Activated CD8-positive, alpha-beta T cell treated with anti-CD3 and anti-CD28 coated beads, Interleukin-2, amount 10 ng/mL, durations not matched to agents 7 days and 5 days (primary cell): ENCODE measurements around the gene KITLG. TPM values are rescaled to one million over a fixed set of nuclear protein-coding genes. Genes with fewer than 3 reads are reported as not detected.
"Not testable (repeated sequence)": the region's sequence is repeated elsewhere in the genome, so short reads cannot be mapped to it uniquely, and the experiment has no call there.

Source experiments
- ATAC-seq: fragments of 150-1000 bp; cut with Tn5 transposase; one replicate; pipeline ENCODE4 v1.10.0; 2021; ENCODE audit warnings: moderate library complexity
- CTCF ChIA-PET: fragments of 350-600 bp; sonication (Branson Sonifier 250); formaldehyde crosslinking; loops from one replicate; lab custom pipeline; 2021; ENCODE audit warnings: antibody characterized with exemption; lab: Charles Lee
- POLR2A ChIA-PET: fragments of 350-600 bp; sonication (Branson Sonifier 250); formaldehyde crosslinking; loops from one replicate; lab custom pipeline; 2021; ENCODE audit warnings: antibody characterized with exemption; lab: Charles Lee
- DNase-seq: peaks from one replicate; pipeline ENCODE4 v3.0.0-alpha.2; 2020
- H3K27ac Mint-ChIP-seq: one replicate; pipeline ENCODE4 v1.8.0; 2021; ENCODE audit warnings: mild to moderate bottlenecking, mixed read lengths
- H3K27me3 Mint-ChIP-seq: one replicate; pipeline ENCODE4 v1.8.0; 2021; ENCODE audit warnings: low read depth, mixed read lengths
- H3K36me3 Mint-ChIP-seq: one replicate; pipeline ENCODE4 v1.8.0; 2021; ENCODE audit warnings: low read depth, mixed read lengths
- H3K4me1 Mint-ChIP-seq: one replicate; pipeline ENCODE4 v1.8.0; 2021; ENCODE audit warnings: low read depth, mixed read lengths
- H3K4me3 Mint-ChIP-seq: one replicate; pipeline ENCODE4 v1.8.0; 2021; ENCODE audit warnings: mild to moderate bottlenecking, mixed read lengths
- H3K9me3 Mint-ChIP-seq: one replicate; pipeline ENCODE4 v1.8.0; 2022; ENCODE audit warnings: mixed read lengths; ENCODE audit not compliant: insufficient read depth
- total RNA-seq, 2 experiments: library from RNA; stranded (reverse); gene quantifications; one replicate each; pipeline ENCODE4 v1.2.3, GENCODE V29; 2021

KITLG gene, protein sequence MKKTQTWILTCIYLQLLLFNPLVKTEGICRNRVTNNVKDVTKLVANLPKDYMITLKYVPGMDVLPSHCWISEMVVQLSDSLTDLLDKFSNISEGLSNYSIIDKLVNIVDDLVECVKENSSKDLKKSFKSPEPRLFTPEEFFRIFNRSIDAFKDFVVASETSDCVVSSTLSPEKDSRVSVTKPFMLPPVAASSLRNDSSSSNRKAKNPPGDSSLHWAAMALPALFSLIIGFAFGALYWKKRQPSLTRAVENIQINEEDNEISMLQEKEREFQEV
- total RNA-seq = not detected

DNA sequence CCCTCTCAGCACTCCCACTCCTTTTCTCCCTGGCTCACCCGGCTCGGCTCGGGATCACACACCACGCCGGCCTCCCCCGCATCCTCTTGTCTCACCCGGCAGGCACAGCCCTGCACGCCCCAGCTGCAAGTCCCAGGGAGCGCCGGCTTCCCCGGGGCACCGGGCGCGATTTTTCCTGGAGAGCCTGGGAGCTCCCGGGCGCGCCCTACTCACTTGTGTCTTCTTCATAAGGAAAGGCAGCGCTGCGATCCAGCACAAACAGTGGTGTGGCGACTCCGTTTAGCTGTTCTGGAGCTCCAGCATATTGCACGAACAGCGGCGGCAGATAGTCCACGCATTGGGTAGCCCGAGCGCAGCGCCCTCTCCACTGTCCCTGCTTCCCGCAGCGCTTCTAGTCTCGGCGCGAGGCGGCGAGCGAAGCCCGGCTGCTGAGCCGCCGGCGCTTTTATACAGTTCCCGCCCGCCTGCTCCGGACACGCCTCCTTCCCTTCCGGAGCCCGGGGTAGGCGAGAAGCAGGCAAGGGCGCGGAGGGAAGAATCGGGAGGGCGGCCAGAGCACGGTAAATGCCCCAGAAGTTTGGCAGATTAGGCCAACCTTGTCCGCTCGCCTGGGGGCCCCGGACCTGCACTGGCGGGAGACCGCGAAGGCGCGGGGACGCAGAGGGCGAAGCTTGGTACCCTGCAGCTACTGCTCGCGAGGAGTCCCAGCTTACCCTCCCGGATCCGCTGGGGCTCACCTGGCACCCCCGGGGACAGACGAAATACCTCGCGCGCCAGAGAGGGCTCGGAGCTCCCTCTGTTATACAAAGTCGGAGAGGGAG is at the start of gene KITLG:
KITLG (minus strand) TSS at position 421 of the 821 bp plus-strand sequence; CDS start at position 228, 193 bp downstream.
- H3K9me3 Mint-ChIP-seq = no peaks in the 10 kb centered on the region
- H3K36me3 Mint-ChIP-seq = no peaks in the 10 kb centered on the region
- H3K27ac Mint-ChIP-seq = no peak within 1 kb of the TSS
- H3K27me3 Mint-ChIP-seq = peaks cover 42% of the 10 kb centered on the region
- peak; percentile 88 for ATAC-seq
- ChIA-PET CTCF (no interaction called here), POLR2A (no interaction called here)
- H3K4me1 Mint-ChIP-seq = peaks cover 8% of the 10 kb centered on the region
- H3K4me3 Mint-ChIP-seq = peak within 1 kb of the TSS; percentile 61
- DNase-seq = peak; percentile 31

DNA sequence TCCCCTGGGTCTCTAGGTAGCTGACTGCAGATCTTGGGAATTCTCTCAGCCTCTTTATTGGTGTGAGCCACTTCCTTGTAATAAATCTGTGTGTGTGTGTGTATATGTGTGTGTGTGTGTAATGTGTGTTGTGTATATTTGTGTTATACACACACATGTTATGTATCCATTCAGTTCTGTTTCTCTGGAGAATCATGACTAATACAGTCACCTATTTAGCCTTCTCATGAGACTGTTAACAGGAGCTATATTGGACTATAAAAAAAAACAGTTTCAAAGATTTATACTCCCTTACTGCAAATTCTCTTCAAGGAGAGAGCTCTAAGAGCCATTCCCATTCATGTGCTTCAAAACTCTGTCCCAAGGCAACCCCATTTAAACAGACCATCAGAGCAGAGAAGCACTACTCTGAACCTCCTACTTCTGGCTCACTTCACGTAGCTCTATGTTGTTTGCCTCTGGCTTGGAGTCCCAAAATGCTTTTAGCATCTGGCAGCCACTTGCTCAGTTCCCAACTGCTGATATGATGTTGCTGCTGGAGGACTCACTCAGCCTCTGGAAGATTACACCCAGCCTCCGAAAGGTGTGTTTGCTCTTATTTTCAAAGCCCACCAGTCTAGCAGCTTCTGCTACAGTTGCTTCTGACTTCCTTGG is 48.7 kb upstream of the KITLG start:
- ATAC-seq = no peak
- no peaks in the 10 kb centered on the region for H3K36me3 Mint-ChIP-seq
- H3K4me1 Mint-ChIP-seq = no peaks in the 10 kb centered on the region
- no peaks in the 10 kb centered on the region for H3K9me3 Mint-ChIP-seq
- POLR2A ChIA-PET = no interaction called here
- DNase-seq = no peak
- no peak overlapping the region for H3K27ac Mint-ChIP-seq
- no peak overlapping the region for H3K4me3 Mint-ChIP-seq
- CTCF ChIA-PET = no interaction called here
- no peaks in the 10 kb centered on the region for H3K27me3 Mint-ChIP-seq

DNA sequence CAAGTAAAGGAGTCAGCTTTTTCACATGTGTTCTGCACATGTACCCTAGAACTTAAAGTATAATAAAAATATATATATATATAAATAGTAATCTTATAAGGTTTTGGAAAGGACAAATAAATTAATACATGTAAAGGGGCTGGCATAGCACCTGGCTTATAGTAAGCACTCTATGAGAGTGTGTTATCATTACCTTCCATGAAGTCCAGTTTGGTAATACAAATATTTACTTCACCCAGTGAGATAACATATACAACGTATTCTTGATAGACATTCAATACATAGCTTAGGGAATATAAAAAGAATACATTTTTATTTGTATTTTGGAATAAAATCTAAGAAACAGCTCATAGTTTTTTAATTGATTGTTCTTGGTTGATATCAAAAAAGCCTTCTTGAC is 47.8 kb upstream of the KITLG start:
- H3K27ac Mint-ChIP-seq, H3K27me3 Mint-ChIP-seq, H3K4me3 Mint-ChIP-seq, CTCF ChIA-PET, H3K4me1 Mint-ChIP-seq, ATAC-seq, H3K36me3 Mint-ChIP-seq, H3K9me3 Mint-ChIP-seq, POLR2A ChIA-PET, DNase-seq: not testable (repeated sequence)

GRCh38 chr12:88627501-88627900 is 47.2 kb upstream of the KITLG start:
- H3K4me3 Mint-ChIP-seq = no peak overlapping the region
- no peaks in the 10 kb centered on the region for H3K36me3 Mint-ChIP-seq
- no peaks in the 10 kb centered on the region for H3K27me3 Mint-ChIP-seq
- ATAC-seq (no peak), DNase-seq (no peak)
- POLR2A ChIA-PET = no interaction called here
- CTCF ChIA-PET = no interaction called here
- H3K9me3 Mint-ChIP-seq = no peaks in the 10 kb centered on the region
- no peak overlapping the region for H3K27ac Mint-ChIP-seq
- H3K4me1 Mint-ChIP-seq = no peaks in the 10 kb centered on the region

- Mint-ChIP-seq H3K27ac (no peak overlapping the region), H3K9me3 (no peaks in the 10 kb centered on the region), H3K27me3 (no peaks in the 10 kb centered on the region), H3K4me3 (no peak overlapping the region), H3K4me1 (no peaks in the 10 kb centered on the region), H3K36me3 (no peaks in the 10 kb centered on the region)
- CTCF ChIA-PET = no interaction called here
- DNase-seq = no peak
- no peak for ATAC-seq
- POLR2A ChIA-PET = no interaction called here
Measured at GRCh38 chr12:88625356-88625755, 45.1 kb upstream of the KITLG start.

DNA sequence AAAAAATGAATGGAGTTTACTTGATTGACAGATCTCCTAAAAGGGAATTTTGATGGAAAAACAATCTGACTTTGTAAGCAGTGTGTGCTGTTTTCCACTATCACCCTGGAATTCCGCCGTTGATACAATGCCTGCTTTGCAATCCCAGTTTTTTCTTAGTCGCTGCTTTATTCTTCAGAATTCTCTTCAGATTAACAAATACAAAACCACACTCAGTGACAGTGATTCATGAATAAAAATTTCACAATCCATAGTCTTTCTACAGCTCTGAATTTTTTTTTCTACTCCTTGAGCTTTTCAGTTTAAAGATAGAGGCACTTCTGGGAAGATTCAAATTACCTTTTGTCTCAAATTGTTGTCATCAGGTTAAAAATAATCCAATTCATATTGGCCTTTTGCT is 44.6 kb upstream of the KITLG start:
- no peaks in the 10 kb centered on the region for H3K27me3 Mint-ChIP-seq
- H3K36me3 Mint-ChIP-seq = no peaks in the 10 kb centered on the region
- H3K9me3 Mint-ChIP-seq = no peaks in the 10 kb centered on the region
- CTCF ChIA-PET = no interaction called here
- no peak overlapping the region for H3K4me3 Mint-ChIP-seq
- H3K27ac Mint-ChIP-seq = no peak overlapping the region
- POLR2A ChIA-PET = no interaction called here
- H3K4me1 Mint-ChIP-seq = no peaks in the 10 kb centered on the region
- DNase-seq (no peak), ATAC-seq (no peak)

GRCh38 chr12:88623777-88624548 is 43.7 kb upstream of the KITLG start:
- Mint-ChIP-seq H3K27me3 (no peaks in the 10 kb centered on the region), H3K4me1 (no peaks in the 10 kb centered on the region), H3K27ac (no peak overlapping the region), H3K9me3 (no peaks in the 10 kb centered on the region), H3K36me3 (no peaks in the 10 kb centered on the region), H3K4me3 (no peak overlapping the region)
- DNase-seq (no peak), ATAC-seq (no peak)
- ChIA-PET CTCF (no interaction called here), POLR2A (no interaction called here)

DNA sequence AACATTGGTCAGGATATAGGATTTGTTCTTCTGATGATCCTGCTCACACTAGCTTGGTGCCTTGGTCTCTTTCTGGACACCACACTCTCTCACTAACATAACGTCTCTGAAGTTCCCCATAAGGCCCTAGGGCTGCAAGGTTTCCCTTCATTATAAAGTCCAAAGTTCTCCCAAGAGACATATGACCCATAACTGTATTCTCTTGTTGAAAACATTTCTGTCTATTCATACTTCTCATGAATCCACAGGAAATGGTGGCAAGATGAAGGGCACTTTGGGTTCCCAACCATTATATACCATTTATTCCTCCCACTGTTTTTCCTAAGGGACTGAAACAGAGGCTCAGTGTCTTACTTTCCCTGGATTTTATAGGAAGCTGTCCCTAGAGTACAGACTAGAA is 37.1 kb upstream of the KITLG start:
- Mint-ChIP-seq H3K4me3 (no peak overlapping the region), H3K9me3 (no peaks in the 10 kb centered on the region), H3K27me3 (no peaks in the 10 kb centered on the region), H3K27ac (no peak overlapping the region), H3K36me3 (no peaks in the 10 kb centered on the region), H3K4me1 (no peaks in the 10 kb centered on the region)
- no peak for ATAC-seq
- CTCF ChIA-PET = no interaction called here
- DNase-seq = no peak
- POLR2A ChIA-PET = no interaction called here

- H3K4me1 Mint-ChIP-seq = no peaks in the 10 kb centered on the region
- H3K4me3 Mint-ChIP-seq = no peak overlapping the region
- POLR2A ChIA-PET = no interaction called here
- CTCF ChIA-PET = no interaction called here
- no peaks in the 10 kb centered on the region for H3K36me3 Mint-ChIP-seq
- DNase-seq = no peak
- no peak overlapping the region for H3K27ac Mint-ChIP-seq
- no peak for ATAC-seq
- H3K9me3 Mint-ChIP-seq = no peaks in the 10 kb centered on the region
- H3K27me3 Mint-ChIP-seq = no peaks in the 10 kb centered on the region
Measured at GRCh38 chr12:88615490-88615889, 35.2 kb upstream of the KITLG start.

DNA sequence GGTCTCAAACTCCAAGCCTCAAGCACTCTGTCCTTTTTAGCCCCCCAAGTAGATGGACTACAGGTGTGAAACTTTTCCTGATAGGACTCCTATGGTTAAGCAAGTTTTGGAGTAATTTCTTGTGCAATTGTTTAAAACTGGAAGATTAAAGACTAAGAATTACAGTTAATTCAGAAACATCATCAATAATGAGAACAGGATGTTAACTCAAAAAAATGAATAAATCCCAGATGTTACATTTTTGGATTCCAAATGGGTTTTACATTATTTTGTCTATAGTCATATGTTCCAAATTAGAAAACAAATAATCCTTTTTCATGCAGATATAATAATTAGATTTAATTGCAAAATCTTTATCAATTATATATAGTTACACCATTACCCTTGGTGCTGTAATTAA is 24.4 kb upstream of the KITLG start:
- CTCF ChIA-PET = no interaction called here
- ATAC-seq = no peak

DNA sequence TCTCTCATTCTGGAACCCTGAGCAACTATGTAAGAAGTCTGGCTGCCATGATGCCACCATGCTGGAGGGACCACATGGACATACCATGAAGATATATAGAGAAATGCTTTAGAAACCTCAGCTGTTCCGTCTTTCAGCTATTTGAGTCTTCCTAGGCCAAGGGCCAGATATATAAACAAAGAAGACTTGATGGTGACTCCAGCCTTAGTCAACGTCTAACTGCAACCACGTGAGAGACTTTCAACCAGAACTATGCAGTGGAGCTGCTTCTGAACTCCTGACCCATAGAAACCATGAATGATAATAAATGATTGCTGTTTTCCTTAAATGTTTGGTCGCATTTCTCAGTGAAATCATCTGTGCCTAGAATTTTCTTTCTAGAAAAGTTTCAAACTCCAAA is 20.0 kb upstream of the KITLG start:
- POLR2A ChIA-PET = no interaction called here
- H3K27me3 Mint-ChIP-seq = no peaks in the 10 kb centered on the region
- ATAC-seq = no peak
- H3K9me3 Mint-ChIP-seq = no peaks in the 10 kb centered on the region
- no peak overlapping the region for H3K4me3 Mint-ChIP-seq
- no peak overlapping the region for H3K27ac Mint-ChIP-seq
- CTCF ChIA-PET = no interaction called here
- no peak for DNase-seq
- H3K4me1 Mint-ChIP-seq = no peaks in the 10 kb centered on the region
- H3K36me3 Mint-ChIP-seq = no peaks in the 10 kb centered on the region

More for the DNA sequence above, 24.4 kb upstream of the KITLG start:
- Mint-ChIP-seq H3K27me3 (no peaks in the 10 kb centered on the region), H3K4me1 (no peaks in the 10 kb centered on the region), H3K9me3 (peaks cover 3% of the 10 kb centered on the region), H3K27ac (no peak overlapping the region), H3K4me3 (no peak overlapping the region), H3K36me3 (no peaks in the 10 kb centered on the region)
- no peak for DNase-seq
- POLR2A ChIA-PET = no interaction called here
